Ascending aorta (tissue), 2 donors: ENCODE results near the gene GLO1. TPM values are rescaled to one million over a fixed set of nuclear protein-coding genes. Genes with fewer than 3 reads are reported as not detected.

ENCODE experiments used
- DNase-seq, 2 donors: peaks; one replicate each; pipeline ENCODE4 v3.0.0-alpha.2; 2019; ENCODE audit warnings: low spot score in 2 of 2
- H3K27ac ChIP-seq, 2 donors: fragments of 200-600 bp; sonication (generic); one replicate each; pipeline ENCODE4 v1.5.1; 2016 to 2017; ENCODE audit warnings: mild to moderate bottlenecking in 1 of 2
- H3K27me3 ChIP-seq: fragments of 200-600 bp; sonication (generic); one replicate; pipeline ENCODE4 v1.5.1; 2017
- H3K36me3 ChIP-seq, 2 donors: fragments of 200-600 bp; sonication (generic); one replicate each; pipeline ENCODE4 v1.5.1; 2016
- H3K4me1 ChIP-seq, 2 donors: fragments of 200-600 bp; sonication (generic); one replicate each; pipeline ENCODE4 v1.5.1; 2016 to 2017; ENCODE audit warnings: mild to moderate bottlenecking in 1 of 2
- H3K4me3 ChIP-seq, 2 donors: fragments of 200-600 bp; sonication (generic); one replicate each; pipeline ENCODE4 v1.5.1; 2016 to 2017; ENCODE audit warnings: mild to moderate bottlenecking in 1 of 2
- H3K9me3 ChIP-seq, 2 donors: fragments of 200-600 bp; sonication (generic); one replicate each; pipeline ENCODE4 v1.5.1; 2016
- CTCF ChIP-seq, 3 experiments: fragments of 200-600 bp in 2 of 3; fragments of 450-650 bp in 1 of 3; sonication (generic) in 2 of 3; IDR thresholded peaks; one replicate each; pipeline ENCODE4 v1.5.1; 2016 to 2019; ENCODE audit warnings: antibody characterized with exemption in 3 of 3, mild to moderate bottlenecking in 1 of 3, moderate library complexity in 1 of 3
- intact Hi-C: fragments of 100-400 bp; cut with DNase I; formaldehyde crosslinking; loops from one replicate; pipeline ENCODE4 v1.15.1; 2023
- total RNA-seq: library from RNA; depleted of rRNA; stranded (reverse); fragments of >200 nt; gene quantifications from one replicate; pipeline ENCODE4 v1.1.0, GENCODE V29; 2016

Gene GLO1
- total RNA-seq, 1 donor from 2014 or later = 32.6 TPM

DNA sequence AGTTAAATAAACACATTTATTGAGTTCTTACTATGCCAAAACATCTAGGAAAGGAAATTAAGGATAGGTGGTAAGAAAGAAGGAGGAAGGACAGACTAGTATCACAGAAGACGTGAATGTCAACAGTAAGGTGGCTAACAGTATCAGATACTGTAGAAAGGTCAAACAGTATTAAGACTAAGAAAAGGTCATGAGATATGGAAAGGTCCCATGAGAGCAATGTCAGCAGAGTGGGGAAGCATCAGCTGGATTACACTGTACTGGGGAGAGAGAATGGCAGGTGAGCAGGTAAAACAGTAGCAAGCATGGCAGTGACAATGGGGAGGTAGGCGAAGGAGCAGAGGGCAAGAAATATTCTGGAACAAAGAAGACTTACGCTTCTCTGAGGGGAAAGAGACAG, 18.0 kb downstream of the GLO1 start:
- H3K36me3 ChIP-seq = peaks cover 11 to 20% of the 10 kb centered on the region in 2 donors
- H3K27me3 ChIP-seq = no peaks in the 10 kb centered on the region
- TF ChIP-seq CTCF (IDR thresholded peaks at IDR 0.05) = no peak
- intact Hi-C loops = no loop called here
- no peak for DNase-seq
- H3K27ac ChIP-seq = no peak overlapping the region
- no peak overlapping the region for H3K4me3 ChIP-seq
- H3K9me3 ChIP-seq = no peaks in the 10 kb centered on the region
- H3K4me1 ChIP-seq = no peaks in the 10 kb centered on the region

DNA sequence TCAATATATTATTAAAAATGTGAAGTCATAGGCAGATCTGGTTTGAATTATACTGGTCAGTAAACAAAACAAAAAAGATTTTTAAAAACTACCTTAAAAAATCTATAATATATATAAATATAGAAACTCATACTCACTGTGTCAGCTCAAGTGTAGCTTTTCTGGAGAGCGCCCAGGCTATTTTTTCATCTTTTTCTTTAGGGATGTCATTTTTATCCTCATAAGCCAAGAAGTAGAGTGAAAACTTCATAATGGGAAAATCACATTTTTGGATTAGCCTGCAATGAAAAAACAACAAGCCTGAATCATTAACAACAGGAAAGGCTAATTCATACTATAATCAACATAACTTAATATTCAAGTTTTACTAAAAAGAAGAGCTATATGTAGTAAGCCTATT, 18.7 kb downstream of the GLO1 start:
- Histone ChIP-seq H3K27me3 (no peaks in the 10 kb centered on the region), H3K9me3 (no peaks in the 10 kb centered on the region), H3K4me1 (no peaks in the 10 kb centered on the region), H3K36me3 (peaks cover 12 to 21% of the 10 kb centered on the region in 2 donors), H3K27ac (no peak overlapping the region), H3K4me3 (no peak overlapping the region)
- no peak for TF ChIP-seq CTCF (IDR thresholded peaks at IDR 0.05)
- DNase-seq = no peak
- intact Hi-C loops = no loop called here

DNA sequence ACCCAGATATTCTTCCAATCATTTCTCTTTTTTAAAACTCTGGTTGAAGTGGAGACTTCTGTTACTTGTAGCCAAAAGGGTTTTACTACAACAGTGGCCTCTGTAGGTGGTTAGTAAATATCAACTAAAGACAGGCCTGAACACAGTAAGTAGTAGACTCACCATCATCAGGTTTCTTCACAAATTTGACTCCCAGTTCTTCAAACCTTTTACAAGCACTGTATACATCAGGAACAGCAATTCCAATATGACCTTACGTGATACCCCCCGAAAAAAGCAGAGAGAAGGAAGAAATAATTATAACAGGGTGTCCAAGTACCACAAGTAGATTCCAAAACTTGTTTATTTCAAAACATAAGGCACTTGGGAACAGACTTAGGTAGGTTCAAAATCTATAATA, 21.1 kb downstream of the GLO1 start:
- Histone ChIP-seq H3K36me3 (peaks cover 25 to 40% of the 10 kb centered on the region in 2 donors), H3K27ac (no peak overlapping the region), H3K4me1 (no peaks in the 10 kb centered on the region), H3K9me3 (no peaks in the 10 kb centered on the region), H3K27me3 (no peaks in the 10 kb centered on the region), H3K4me3 (no peak overlapping the region)
- TF ChIP-seq CTCF (IDR thresholded peaks at IDR 0.05) = no peak
- no peak for DNase-seq
- intact Hi-C loops = no loop called here

- no peak for TF ChIP-seq CTCF (IDR thresholded peaks at IDR 0.05)
- peaks cover 30 to 51% of the 10 kb centered on the region in 2 donors for H3K36me3 ChIP-seq
- H3K27me3 ChIP-seq = no peaks in the 10 kb centered on the region
- intact Hi-C loops = no loop called here
- H3K27ac ChIP-seq = no peak overlapping the region
- H3K9me3 ChIP-seq = no peaks in the 10 kb centered on the region
- H3K4me1 ChIP-seq = no peaks in the 10 kb centered on the region
- no peak overlapping the region for H3K4me3 ChIP-seq
- DNase-seq = no peak
Measured at GRCh38 chr6:38679668-38680067, 23.3 kb downstream of the GLO1 start.

DNA sequence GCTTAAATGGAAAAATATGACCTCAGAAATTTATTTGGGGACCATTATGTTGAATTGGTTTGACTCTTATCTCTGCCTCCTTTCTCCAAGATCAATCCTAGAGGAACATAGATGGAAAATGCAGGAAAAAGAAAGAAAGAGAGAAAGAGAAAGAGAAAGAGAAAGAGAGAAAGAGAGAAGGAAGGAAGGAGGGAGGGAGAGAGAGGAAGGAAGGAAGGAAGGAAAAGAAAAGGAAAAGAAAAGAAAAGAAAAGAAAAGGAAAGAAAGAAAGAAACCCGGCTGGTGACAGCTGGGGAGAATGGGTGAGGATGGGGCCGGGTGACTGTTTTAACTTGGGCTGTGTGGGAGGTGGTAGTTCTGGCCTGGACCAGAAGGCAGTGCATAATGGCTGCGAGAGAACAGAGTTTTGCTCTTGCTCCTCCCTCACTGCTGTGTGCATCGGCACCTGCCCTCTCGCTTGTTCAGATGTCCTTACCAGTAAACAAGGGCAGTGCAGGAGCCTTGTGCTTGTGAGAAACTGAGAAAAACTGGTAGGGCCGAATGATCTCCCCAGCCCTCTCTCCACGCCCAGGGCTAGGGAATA, 24.7 kb downstream of the GLO1 start:
- DNase-seq = no peak
- Histone ChIP-seq H3K4me1 (no peaks in the 10 kb centered on the region), H3K4me3 (no peak overlapping the region), H3K36me3 (peaks cover 28 to 40% of the 10 kb centered on the region in 2 donors), H3K27me3 (no peaks in the 10 kb centered on the region), H3K27ac (no peak overlapping the region), H3K9me3 (no peaks in the 10 kb centered on the region)
- TF ChIP-seq CTCF (IDR thresholded peaks at IDR 0.05) = no peak
- intact Hi-C loops = no loop called here
